ENCODE results near the gene HOXB6.

Gene HOXB6

GRCh38 chr17:48583708-48584222, 21.0 kb downstream of the HOXB6 start:
- no peak for DNase-seq (ENCODE audit: low read depth in 1 of 2, low spot score in 1 of 2)

GRCh38 chr17:48582750-48583069, 22.1 kb downstream of the HOXB6 start:
- DNase-seq (ENCODE audit: low read depth in 1 of 2, low spot score in 1 of 2): no peak

GRCh38 chr17:48579760-48580554, 24.8 kb downstream of the HOXB6 start:
- DNase-seq (ENCODE audit: low read depth in 1 of 2, low spot score in 1 of 2): no peak

GRCh38 chr17:48579471-48579759, 25.4 kb downstream of the HOXB6 start:
- DNase-seq (ENCODE audit: low read depth in 1 of 2, low spot score in 1 of 2): no peak

GRCh38 chr17:48578616-48579470, 25.9 kb downstream of the HOXB6 start:
- DNase-seq (ENCODE audit: low read depth in 1 of 2, low spot score in 1 of 2): no peak

GRCh38 chr17:48577946-48578615, 26.7 kb downstream of the HOXB6 start, which contains the start of gene HOXB4:
Gene HOXB4, minus strand, starts transcription at chr17:48578350. Its CDS starts 31 bp downstream, at chr17:48578319.
- DNase-seq (ENCODE audit: low read depth in 1 of 2, low spot score in 1 of 2): peak in 1 of 2 donors; percentile 44

GRCh38 chr17:48577330-48577945, 27.3 kb downstream of the HOXB6 start:
- no peak for DNase-seq (ENCODE audit: low read depth in 1 of 2, low spot score in 1 of 2)

- no peak for DNase-seq (ENCODE audit: low read depth in 1 of 2, low spot score in 1 of 2)
Measured at GRCh38 chr17:48576479-48577309, 28.1 kb downstream of the HOXB6 start.

GRCh38 chr17:48575673-48576478, 28.9 kb downstream of the HOXB6 start:
- no peak for DNase-seq (ENCODE audit: low read depth in 1 of 2, low spot score in 1 of 2)

- DNase-seq (ENCODE audit: low read depth in 1 of 2, low spot score in 1 of 2): no peak
Measured at GRCh38 chr17:48575066-48575582, 29.7 kb downstream of the HOXB6 start.

- no peak for DNase-seq (ENCODE audit: low read depth in 1 of 2, low spot score in 1 of 2)
Measured at GRCh38 chr17:48574505-48575065, 30.2 kb downstream of the HOXB6 start.

- no peak for DNase-seq (ENCODE audit: low read depth in 1 of 2, low spot score in 1 of 2)
Measured at GRCh38 chr17:48571826-48572417, 32.9 kb downstream of the HOXB6 start.

- no peak for DNase-seq (ENCODE audit: low read depth in 1 of 2, low spot score in 1 of 2)
Measured at GRCh38 chr17:48571024-48571818, 33.6 kb downstream of the HOXB6 start.

- no peak for DNase-seq (ENCODE audit: low read depth in 1 of 2, low spot score in 1 of 2)
Measured at GRCh38 chr17:48570325-48571023, 34.3 kb downstream of the HOXB6 start.

GRCh38 chr17:48569674-48570324, 35.0 kb downstream of the HOXB6 start:
- DNase-seq (ENCODE audit: low read depth in 1 of 2, low spot score in 1 of 2): no peak

- DNase-seq (ENCODE audit: low read depth in 1 of 2, low spot score in 1 of 2): no peak
Measured at GRCh38 chr17:48569240-48569582, 35.6 kb downstream of the HOXB6 start.
